Effector memory CD4-positive, alpha-beta T cell (primary cell): ENCODE data around the gene NHSL2.
A peak's percentile ranks its signal among the peaks of the same experiment; 100 is the strongest.
"Not testable (repeated sequence)": the region's sequence is repeated elsewhere in the genome, so short reads cannot be mapped to it uniquely, and the experiment has no call there.

ENCODE experiments used
- DNase-seq, 3 donors: peaks; one replicate each; pipeline ENCODE4 v3.0.0-alpha.2; 2020
- H3K27ac ChIP-seq: 2 replicates; pipeline ENCODE4 v1.7.0; 2013; ENCODE audit warnings: mild to moderate bottlenecking, low read length, moderate library complexity; ENCODE audit not compliant: insufficient read depth, poor library complexity, severe bottlenecking
- H3K27me3 ChIP-seq: replicated peaks from 2 replicates; pipeline ENCODE4 v1.7.0; 2013; ENCODE audit warnings: mild to moderate bottlenecking, low read length; ENCODE audit not compliant: insufficient read depth, control insufficient read depth, poor library complexity, severe bottlenecking
- H3K36me3 ChIP-seq: 2 replicates; pipeline ENCODE4 v1.7.0; 2013; ENCODE audit warnings: mild to moderate bottlenecking, low read length, moderate library complexity; ENCODE audit not compliant: control insufficient read depth, insufficient read depth
- H3K4me1 ChIP-seq: 2 replicates; pipeline ENCODE4 v1.7.0; 2013; ENCODE audit warnings: low read length, mild to moderate bottlenecking; ENCODE audit not compliant: control insufficient read depth, insufficient read depth, poor library complexity, severe bottlenecking
- H3K4me3 ChIP-seq: 2 replicates; pipeline ENCODE4 v1.7.0; 2013; ENCODE audit warnings: low read length, low read depth, mild to moderate bottlenecking; ENCODE audit not compliant: insufficient read depth, poor library complexity, severe bottlenecking
- H3K9me3 ChIP-seq: 2 replicates; pipeline ENCODE4 v1.7.0; 2013; ENCODE audit warnings: mild to moderate bottlenecking, low read length, moderate library complexity; ENCODE audit not compliant: control insufficient read depth

Gene NHSL2

GRCh38 chrX:72046447-72046846 is 135.8 kb downstream of the NHSL2 start:
- peak in 1 of 3 donors; percentile 6 for DNase-seq
- Histone ChIP-seq H3K27ac (peak overlapping the region; percentile 0), H3K27me3 (no peaks in the 10 kb centered on the region), H3K36me3 (no peaks in the 10 kb centered on the region), H3K4me3 (no peak overlapping the region), H3K4me1 (peaks cover 24% of the 10 kb centered on the region), H3K9me3 (no peaks in the 10 kb centered on the region)

GRCh38 chrX:72048510-72049455 is 138.1 kb downstream of the NHSL2 start:
- Histone ChIP-seq H3K9me3 (no peaks in the 10 kb centered on the region), H3K27ac (no peak overlapping the region), H3K36me3 (no peaks in the 10 kb centered on the region), H3K4me3 (no peak overlapping the region), H3K27me3 (no peaks in the 10 kb centered on the region), H3K4me1 (peaks cover 18% of the 10 kb centered on the region)
- DNase-seq = no peak

GRCh38 chrX:72050011-72050410 is 139.4 kb downstream of the NHSL2 start:
- H3K4me1 ChIP-seq = peaks cover 16% of the 10 kb centered on the region
- no peaks in the 10 kb centered on the region for H3K36me3 ChIP-seq
- H3K9me3 ChIP-seq = no peaks in the 10 kb centered on the region
- no peak overlapping the region for H3K27ac ChIP-seq
- H3K27me3 ChIP-seq = no peaks in the 10 kb centered on the region
- no peak for DNase-seq
- no peak overlapping the region for H3K4me3 ChIP-seq

GRCh38 chrX:72051589-72051988 is 140.9 kb downstream of the NHSL2 start:
- no peak overlapping the region for H3K4me3 ChIP-seq
- no peaks in the 10 kb centered on the region for H3K9me3 ChIP-seq
- no peaks in the 10 kb centered on the region for H3K27me3 ChIP-seq
- peaks cover 2% of the 10 kb centered on the region for H3K4me1 ChIP-seq
- H3K27ac ChIP-seq = no peak overlapping the region
- DNase-seq = no peak
- no peaks in the 10 kb centered on the region for H3K36me3 ChIP-seq

DNA sequence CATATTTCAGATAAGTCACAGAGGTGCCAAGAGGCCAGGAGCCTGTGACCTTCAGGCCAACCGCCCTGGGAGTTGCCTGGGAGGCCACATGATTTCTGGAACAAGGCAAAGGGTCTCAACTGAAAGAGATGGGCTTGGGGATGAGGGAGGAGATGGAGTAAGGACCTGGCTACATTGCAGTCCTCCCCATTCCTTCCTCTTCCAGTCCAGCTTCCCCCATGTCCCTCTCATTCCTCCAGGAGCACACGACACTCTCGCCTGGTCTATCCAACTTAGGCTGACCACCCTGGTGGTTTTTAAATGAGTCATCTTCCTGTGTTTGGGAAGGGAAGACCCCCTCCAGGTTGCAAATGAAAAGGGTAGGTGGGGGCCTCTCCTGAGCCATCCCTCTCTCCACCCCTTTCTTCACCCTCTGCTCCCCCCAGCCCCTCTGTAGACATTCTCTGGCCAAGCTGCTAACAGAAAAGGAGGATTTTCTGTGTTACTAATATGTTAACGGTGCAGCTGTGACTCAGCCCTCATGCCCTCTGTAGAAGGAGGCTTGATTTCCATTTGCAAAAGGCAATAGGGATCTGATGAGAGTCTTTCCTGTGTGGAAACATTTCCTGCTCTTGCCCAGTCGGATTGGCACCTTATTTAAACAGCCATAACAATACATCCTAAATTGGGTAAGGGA is 141.9 kb downstream of the NHSL2 start:
- H3K27me3 ChIP-seq = no peaks in the 10 kb centered on the region
- no peaks in the 10 kb centered on the region for H3K9me3 ChIP-seq
- no peak overlapping the region for H3K27ac ChIP-seq
- no peak for DNase-seq
- H3K36me3 ChIP-seq = no peaks in the 10 kb centered on the region
- no peaks in the 10 kb centered on the region for H3K4me1 ChIP-seq
- H3K4me3 ChIP-seq = no peak overlapping the region

GRCh38 chrX:72053508-72053907 is 142.9 kb downstream of the NHSL2 start:
- Histone ChIP-seq H3K9me3 (no peaks in the 10 kb centered on the region), H3K36me3 (no peaks in the 10 kb centered on the region), H3K4me3 (no peak overlapping the region), H3K4me1 (no peaks in the 10 kb centered on the region), H3K27ac (no peak overlapping the region), H3K27me3 (no peaks in the 10 kb centered on the region)
- no peak for DNase-seq

GRCh38 chrX:72054779-72055489 is 144.3 kb downstream of the NHSL2 start:
- DNase-seq = no peak
- no peaks in the 10 kb centered on the region for H3K27me3 ChIP-seq
- H3K9me3 ChIP-seq = no peaks in the 10 kb centered on the region
- no peaks in the 10 kb centered on the region for H3K4me1 ChIP-seq
- no peak overlapping the region for H3K4me3 ChIP-seq
- no peaks in the 10 kb centered on the region for H3K36me3 ChIP-seq
- no peak overlapping the region for H3K27ac ChIP-seq

DNA sequence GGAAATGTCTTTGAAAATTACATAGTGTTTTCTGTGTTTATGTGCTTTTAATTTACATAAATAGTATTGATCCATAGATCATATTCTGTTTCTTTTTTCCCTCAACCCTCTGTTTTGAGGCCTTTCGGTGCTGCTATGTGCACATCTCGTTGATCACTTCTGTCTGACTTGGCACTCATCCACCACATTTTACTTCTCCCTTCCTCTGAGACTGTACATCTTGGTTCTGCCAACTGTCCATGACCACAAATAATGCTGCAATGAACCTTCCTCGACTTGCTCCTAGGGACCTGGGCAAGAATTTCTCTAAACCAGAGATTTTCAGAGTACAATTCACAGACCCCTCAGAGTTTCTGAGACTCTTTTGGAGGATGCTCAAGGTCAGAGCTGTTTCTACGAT is 146.7 kb downstream of the NHSL2 start:
- no peaks in the 10 kb centered on the region for H3K27me3 ChIP-seq
- H3K36me3 ChIP-seq = no peaks in the 10 kb centered on the region
- H3K4me3 ChIP-seq = no peak overlapping the region
- DNase-seq = no peak
- H3K9me3 ChIP-seq = no peaks in the 10 kb centered on the region
- H3K27ac ChIP-seq = no peak overlapping the region
- H3K4me1 ChIP-seq = no peaks in the 10 kb centered on the region

DNA sequence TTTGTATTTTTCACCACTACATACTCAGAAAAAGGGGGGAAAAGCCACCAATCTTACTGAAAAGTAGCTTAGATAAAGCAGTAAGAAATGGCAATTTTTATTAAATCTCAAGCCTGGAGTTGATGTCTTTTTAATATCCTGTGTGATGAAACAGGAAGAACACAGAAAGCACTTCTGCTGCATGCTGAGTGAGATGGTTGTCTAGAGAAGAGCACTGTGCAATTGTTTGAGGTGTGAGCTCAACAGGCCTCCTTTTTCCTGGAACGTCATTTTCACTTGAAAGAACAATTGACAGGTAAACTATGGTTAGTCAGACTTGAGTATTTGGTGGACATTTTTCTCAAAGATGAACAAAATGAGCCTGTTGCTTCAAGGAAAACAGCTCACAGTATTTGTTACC is 147.2 kb downstream of the NHSL2 start:
- Histone ChIP-seq H3K27me3 (no peaks in the 10 kb centered on the region), H3K27ac (no peak overlapping the region), H3K4me1 (no peaks in the 10 kb centered on the region), H3K9me3 (no peaks in the 10 kb centered on the region), H3K36me3 (no peaks in the 10 kb centered on the region), H3K4me3 (no peak overlapping the region)
- DNase-seq = no peak

GRCh38 chrX:72058346-72058745 is 147.7 kb downstream of the NHSL2 start:
- H3K27ac ChIP-seq, DNase-seq, H3K36me3 ChIP-seq, H3K4me1 ChIP-seq, H3K9me3 ChIP-seq, H3K4me3 ChIP-seq, H3K27me3 ChIP-seq: not testable (repeated sequence)
